Cardiac fibroblast (primary cell): ENCODE data around the gene SDC1.
A peak's percentile ranks its signal among the peaks of the same experiment; 100 is the strongest.
"Not testable (repeated sequence)": the region's sequence is repeated elsewhere in the genome, so short reads cannot be mapped to it uniquely, and the experiment has no call there.

Experiments
- DNase-seq, 2 donors: peaks; one replicate each; pipeline versions ENCODE4 v3.0.0 to v3.0.0-alpha.2; 2010; ENCODE audit warnings: low read depth in 2 of 2
- H3K4me3 ChIP-seq, 2 donors: replicated peaks in 1 of 2; 1 replicate in 1 of 2; 2 replicates in 1 of 2; pipeline ENCODE4 v1.5.1; 2011; ENCODE audit warnings: low read depth in 2 of 2, low read length in 2 of 2, mild to moderate bottlenecking in 2 of 2, moderate library complexity in 1 of 2
- CTCF ChIP-seq: IDR thresholded peaks from one replicate; pipeline ENCODE4 v1.5.1; 2011; ENCODE audit warnings: low read depth, mild to moderate bottlenecking, low read length, inconsistent platforms

SDC1 gene

GRCh38 chr2:20235655-20236305 lies 10.8 kb upstream of the SDC1 start:
- no peak for DNase-seq
- TF ChIP-seq CTCF: no peak
- no peak overlapping the region for H3K4me3 ChIP-seq

DNA sequence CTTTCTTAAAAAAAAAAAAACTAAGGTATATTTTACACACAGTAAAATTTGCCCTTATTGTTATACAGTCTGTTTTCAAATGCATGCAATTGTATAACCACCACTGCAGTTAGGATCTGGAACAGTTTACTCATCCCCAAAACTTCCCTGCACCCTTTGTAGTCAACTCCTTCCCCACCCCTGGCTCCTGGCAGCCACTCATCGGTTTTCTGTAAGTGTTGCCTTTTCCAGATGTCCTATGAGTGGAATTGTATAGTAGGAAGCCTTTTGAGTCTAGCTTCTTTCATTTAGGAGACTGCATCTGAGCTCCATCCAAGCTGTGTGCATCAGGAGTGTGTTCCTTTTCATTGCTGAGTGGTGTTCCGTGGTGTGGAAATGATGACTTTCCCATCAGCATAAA lies 9.7 kb upstream of the SDC1 start:
- not testable (repeated sequence) for DNase-seq, H3K4me3 ChIP-seq

DNA sequence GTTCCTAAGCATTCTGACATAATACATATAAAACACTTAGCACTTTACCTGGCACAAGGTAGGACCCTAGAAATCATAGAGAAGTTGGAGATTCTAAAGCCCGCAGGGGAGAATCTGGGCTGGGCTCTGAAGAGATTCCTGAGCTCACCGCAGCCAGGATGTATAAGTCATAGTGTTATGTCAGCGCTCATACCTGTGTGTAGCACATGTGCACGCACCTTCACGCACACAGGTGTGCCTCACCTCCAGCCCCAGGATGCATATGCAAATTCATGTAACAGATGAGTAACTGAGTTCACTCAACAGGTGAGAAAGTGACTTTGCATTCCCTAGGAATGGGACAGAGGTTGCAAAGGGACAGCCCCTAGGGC lies 7.9 kb upstream of the SDC1 start:
- no peak overlapping the region for H3K4me3 ChIP-seq
- no peak for TF ChIP-seq CTCF

GRCh38 chr2:20231598-20232026 lies 6.7 kb upstream of the SDC1 start:
- TF ChIP-seq CTCF: no peak
- no peak overlapping the region for H3K4me3 ChIP-seq
- peak in 1 of 2 donors; percentile 73 for DNase-seq

More for the DNA sequence above, 7.9 kb upstream of the SDC1 start:
- DNase-seq: no peak

GRCh38 chr2:20231159-20231558 lies 6.2 kb upstream of the SDC1 start:
- H3K4me3 ChIP-seq: no peak overlapping the region
- TF ChIP-seq CTCF: no peak
- no peak for DNase-seq

GRCh38 chr2:20230114-20230425 lies 5.1 kb upstream of the SDC1 start:
- no peak for TF ChIP-seq CTCF
- DNase-seq: no peak
- no peak overlapping the region for H3K4me3 ChIP-seq

DNA sequence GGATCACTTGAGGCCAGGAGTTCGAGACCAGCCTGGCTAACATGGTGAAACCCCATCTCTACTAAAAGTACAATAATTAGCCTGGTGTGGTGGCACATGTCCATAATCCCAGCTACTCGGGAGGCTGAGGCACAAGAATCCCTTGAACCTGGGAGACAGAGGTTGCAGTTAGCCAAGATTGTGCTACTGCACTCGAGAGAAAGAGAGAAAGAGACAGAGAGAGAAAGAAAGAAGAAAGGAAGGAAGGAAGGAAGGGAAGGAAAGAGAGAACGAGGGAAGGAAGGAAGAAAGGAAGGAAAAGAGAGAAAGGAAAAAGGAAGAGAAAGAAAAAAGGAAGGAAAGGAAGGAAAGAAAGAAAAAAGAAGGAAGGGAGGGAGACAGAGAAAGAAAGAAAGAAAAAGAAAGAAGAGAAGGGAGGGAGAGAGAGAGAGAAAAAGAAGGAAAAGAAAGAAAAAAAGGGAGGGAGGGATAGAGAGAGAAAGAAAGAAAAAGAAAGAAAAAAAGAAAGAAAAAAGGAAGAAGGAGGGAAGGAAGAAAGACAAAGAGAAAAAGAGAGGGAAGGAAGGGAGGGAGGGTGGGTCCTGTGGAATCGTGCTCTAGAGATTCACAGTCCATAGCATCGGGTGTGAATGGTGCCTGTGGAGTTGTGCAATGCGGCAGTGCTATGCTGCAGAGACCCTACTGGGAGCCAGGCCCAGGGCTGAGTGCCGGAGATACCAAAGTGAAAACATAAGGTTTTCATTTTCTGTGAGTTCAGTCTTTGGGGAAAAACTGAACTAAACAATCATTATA lies 4.6 kb upstream of the SDC1 start:
- TF ChIP-seq CTCF: no peak
- peak in 1 of 2 donors; percentile 37 for DNase-seq
- no peak overlapping the region for H3K4me3 ChIP-seq
